NCI-H128 (cell line): ENCODE data around the gene TCEA2.
"Not testable (repeated sequence)": the region's sequence is repeated elsewhere in the genome, so short reads cannot be mapped to it uniquely, and the experiment has no call there.

Source experiments
- DNase-seq: peaks from one replicate; lab custom pipeline; 2025; ENCODE audit not compliant: unreplicated experiment; lab: John Stamatoyannopoulos, UW

TCEA2 gene

GRCh38 chr20:64106981-64107735, 44.2 kb downstream of the TCEA2 start, which contains the start of gene NPBWR2:
Gene NPBWR2, minus strand, starts transcription at chr20:64107565. Its CDS starts 734 bp downstream, at chr20:64106831.
- no peak for DNase-seq

DNA sequence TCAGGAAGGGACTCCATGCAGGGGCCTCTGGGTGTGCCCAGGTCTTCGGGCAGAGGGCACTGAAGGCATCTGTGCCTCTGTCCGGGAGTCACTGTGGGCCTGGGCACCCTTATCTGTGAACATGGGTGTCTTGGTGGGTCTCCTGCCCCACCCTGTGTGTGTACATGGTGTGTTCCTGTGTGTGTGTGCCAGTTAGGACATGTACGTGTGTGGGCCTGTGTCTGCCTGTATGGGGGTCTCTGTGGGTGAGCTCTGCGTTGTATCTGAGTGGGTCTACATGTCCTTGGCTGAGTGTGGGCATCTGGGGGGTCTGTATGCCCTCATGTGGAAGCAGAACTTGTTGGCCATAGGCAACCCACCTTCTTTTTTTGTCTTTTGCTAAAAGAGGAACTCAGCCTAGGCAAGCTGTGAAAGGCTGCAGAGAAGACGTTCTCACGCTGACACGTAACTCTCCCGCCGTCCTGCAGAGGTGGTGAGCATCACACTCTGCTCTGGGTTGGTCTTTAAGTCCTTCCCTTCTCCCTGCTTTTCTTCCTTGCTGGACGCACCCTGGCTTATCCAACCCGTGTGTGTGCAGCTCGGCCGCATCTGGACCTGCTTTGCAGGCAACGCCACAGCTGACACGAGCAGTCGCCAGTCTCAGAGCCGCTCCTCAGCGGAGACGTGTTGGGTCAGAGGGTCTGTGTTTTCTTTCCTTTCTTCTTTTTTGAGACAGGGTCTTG, 44.9 kb downstream of the TCEA2 start:
- no peak for DNase-seq

GRCh38 chr20:64108731-64109681, 46.0 kb downstream of the TCEA2 start:
- DNase-seq = no peak

DNA sequence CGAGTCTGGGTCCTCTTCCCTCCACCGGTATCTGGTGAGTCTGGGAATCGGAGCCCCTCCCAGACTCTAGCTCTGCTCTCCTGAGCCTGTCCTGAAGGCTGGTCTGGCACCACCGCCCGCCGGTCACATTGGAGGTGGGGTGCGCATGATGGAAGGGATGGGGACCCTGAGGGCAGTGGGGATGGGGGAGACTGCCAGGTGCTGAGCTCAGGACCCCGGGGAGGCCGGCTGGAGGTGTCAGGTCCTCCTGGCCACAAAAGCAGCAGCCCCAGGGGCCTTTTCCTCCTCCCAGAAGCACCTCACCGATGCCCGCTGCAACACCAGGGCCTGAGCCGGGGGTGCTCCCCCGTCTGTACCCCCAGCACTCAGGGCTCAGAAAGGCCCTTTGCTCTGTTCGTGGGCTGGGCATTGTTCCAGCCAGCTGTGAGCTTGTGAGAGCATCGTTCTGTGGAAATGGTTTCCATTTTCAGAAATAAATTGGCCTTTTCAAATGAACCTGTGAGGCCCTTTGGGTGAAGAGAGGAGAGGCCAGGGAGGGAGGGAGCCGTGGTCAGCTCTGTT, 46.9 kb downstream of the TCEA2 start:
- DNase-seq = no peak

DNA sequence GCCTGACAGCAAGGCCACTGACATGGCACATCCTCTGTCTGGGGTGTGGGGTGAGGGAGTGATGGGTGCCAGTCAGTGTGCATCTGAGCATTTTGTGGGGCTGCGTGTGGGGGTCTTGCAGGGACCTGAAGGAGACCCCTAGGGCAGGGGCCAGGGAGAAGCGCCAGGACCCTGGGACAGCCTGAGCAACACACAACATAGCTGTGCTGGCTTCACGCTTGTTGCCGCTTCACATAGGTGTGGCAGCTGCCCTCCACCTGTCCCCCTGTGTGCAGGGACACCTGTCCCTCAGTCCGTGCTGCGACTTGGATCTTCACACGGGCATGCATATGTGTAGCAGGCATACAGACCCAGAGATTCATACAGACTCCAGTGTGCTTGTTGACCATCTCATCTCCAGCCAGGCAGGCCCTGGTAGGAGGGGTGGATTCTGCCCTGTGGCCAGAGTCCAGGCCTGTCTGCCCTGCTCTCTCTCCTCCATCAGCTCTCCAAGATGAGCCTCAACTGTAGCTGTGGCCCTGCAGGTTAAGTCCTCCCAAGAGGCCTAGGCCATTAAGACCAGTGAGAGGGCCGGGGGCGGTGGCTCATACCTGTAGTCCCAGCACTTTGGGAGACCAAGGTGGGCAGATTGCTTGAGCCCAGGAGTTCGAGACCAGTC, 47.5 kb downstream of the TCEA2 start:
- no peak for DNase-seq

- DNase-seq = no peak
Observed at GRCh38 chr20:64111841-64112641, 49.0 kb downstream of the TCEA2 start.

GRCh38 chr20:64112691-64113443, 49.9 kb downstream of the TCEA2 start:
- DNase-seq = no peak

GRCh38 chr20:64113444-64113775, 50.4 kb downstream of the TCEA2 start:
- DNase-seq = no peak

DNA sequence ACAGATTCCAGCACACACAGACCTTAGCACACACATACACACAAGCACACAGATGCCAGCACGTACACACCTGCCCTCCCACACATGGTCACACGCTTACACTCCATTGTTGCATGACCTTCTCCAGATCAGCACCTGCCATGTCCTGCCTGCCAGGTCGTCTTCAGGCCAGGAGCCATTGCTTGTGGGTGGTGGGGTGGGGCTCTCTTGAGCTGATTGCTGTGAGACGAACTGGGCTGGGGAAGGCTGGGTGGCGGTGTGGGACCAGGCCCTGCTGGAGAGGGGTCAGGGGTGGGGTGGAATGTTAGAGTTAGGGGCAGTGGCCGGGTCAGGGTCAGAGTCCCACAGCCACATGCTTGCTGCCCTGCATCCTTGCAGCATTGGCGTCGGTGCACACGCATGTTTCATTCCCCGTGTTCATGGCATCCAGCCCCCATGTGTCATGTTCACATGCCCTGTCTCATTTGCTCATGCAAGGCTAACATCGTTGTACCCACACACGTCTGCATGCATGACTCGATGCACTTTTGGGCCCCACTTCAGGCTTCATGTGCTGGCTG, 50.9 kb downstream of the TCEA2 start:
- no peak for DNase-seq

- DNase-seq = no peak
Observed at GRCh38 chr20:64114356-64114971, 51.5 kb downstream of the TCEA2 start.

GRCh38 chr20:64115171-64115911, 52.3 kb downstream of the TCEA2 start:
- DNase-seq = no peak

GRCh38 chr20:64116016-64116415, 53.0 kb downstream of the TCEA2 start:
- no peak for DNase-seq

- no peak for DNase-seq
Observed at GRCh38 chr20:64116541-64117431, 53.8 kb downstream of the TCEA2 start.

GRCh38 chr20:64117432-64117777, 54.4 kb downstream of the TCEA2 start:
- not testable (repeated sequence) for DNase-seq

GRCh38 chr20:64119301-64119680, 56.3 kb downstream of the TCEA2 start:
- no peak for DNase-seq

GRCh38 chr20:64119681-64120341, 56.8 kb downstream of the TCEA2 start:
- no peak for DNase-seq
